Skeletal muscle tissue (tissue), 4 donors: Measurements from ENCODE around the gene TMEM181. TPM values are rescaled to one million over a fixed set of nuclear protein-coding genes. Genes with fewer than 3 reads are reported as not detected.

Source experiments
- H3K27ac ChIP-seq: one replicate; pipeline ENCODE4 v1.7.0; 2013; ENCODE audit warnings: mild to moderate bottlenecking, low read depth, low read length, inconsistent platforms
- H3K27me3 ChIP-seq, 3 donors: one replicate each; pipeline ENCODE4 v1.7.0; 2013; ENCODE audit warnings: low read length in 3 of 3; ENCODE audit not compliant: control insufficient read depth in 3 of 3, insufficient read depth in 3 of 3
- H3K36me3 ChIP-seq, 3 donors: one replicate each; pipeline ENCODE4 v1.7.0; 2013; ENCODE audit warnings: low read length in 3 of 3; ENCODE audit not compliant: control insufficient read depth in 3 of 3, insufficient read depth in 3 of 3
- H3K4me1 ChIP-seq, 3 donors: one replicate each; pipeline ENCODE4 v1.7.0; 2013; ENCODE audit warnings: low read length in 3 of 3, mild to moderate bottlenecking in 3 of 3; ENCODE audit not compliant: control insufficient read depth in 3 of 3, insufficient read depth in 3 of 3
- H3K4me3 ChIP-seq, 3 donors: one replicate each; pipeline ENCODE4 v1.7.0; 2013; ENCODE audit warnings: low read length in 3 of 3
- H3K9ac ChIP-seq, 3 donors: one replicate each; pipeline ENCODE4 v1.7.0; 2013; ENCODE audit warnings: low read length in 3 of 3, mild to moderate bottlenecking in 3 of 3, moderate library complexity in 2 of 3, low read depth in 1 of 3
- H3K9me3 ChIP-seq, 3 donors: one replicate each; pipeline ENCODE4 v1.7.0; 2013; ENCODE audit warnings: low read length in 3 of 3; ENCODE audit not compliant: control insufficient read depth in 3 of 3
- total RNA-seq: library from RNA; depleted of rRNA; stranded (reverse); fragments of >200 nt; gene quantifications from one replicate; pipeline ENCODE4 v1.2.3, GENCODE V29; 2014
- donor health status: Osteomylitis.

Gene TMEM181
- total RNA-seq, 1 donor from 2014 or later = 17.2 TPM

DNA sequence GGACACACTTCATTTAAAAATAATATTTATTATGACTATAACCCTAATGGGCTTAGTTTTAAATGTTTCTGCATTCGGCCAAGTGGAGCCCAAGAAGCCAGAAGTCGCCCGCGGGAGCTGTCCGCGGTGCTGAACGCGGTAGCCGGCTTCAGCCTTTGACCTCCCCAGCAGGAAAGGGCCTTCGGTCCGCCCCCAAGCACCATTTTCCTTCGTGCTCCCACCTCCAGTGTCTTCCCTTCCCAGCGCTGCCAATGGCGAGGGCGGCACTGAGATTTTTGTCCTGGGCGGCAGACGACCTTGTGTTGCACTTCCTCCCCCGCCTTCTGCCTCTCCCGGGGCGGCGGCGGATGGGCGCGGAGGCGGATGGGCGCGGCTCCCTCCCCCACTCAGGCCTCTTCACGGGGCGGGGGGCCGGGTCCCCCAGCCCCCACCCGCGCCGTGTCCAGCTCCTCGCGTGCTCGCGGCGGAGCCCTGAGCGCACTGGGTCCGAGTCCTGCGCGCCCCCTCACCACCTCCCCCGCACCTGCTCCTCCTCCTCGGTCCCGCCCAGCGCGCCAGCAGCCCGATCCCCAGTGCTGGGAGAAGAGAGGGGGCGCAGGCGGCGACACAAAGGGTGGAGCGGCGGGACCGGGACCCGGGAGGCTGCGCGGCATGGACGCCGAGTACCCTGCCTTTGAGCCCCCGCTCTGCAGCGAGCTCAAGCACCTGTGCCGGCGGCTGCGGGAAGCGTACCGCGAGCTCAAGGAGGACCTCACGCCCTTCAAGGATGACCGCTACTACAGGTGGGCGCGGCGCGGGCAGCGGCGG is 23.6 kb upstream of the TMEM181 start:
- no peak overlapping the region for H3K9ac ChIP-seq
- peak overlapping the region; percentile 38 to 73 (median 53) for H3K4me3 ChIP-seq
- peaks cover 0 to 2% (median 0%) of the 10 kb centered on the region in 3 donors for H3K9me3 ChIP-seq
- no peak overlapping the region for H3K27ac ChIP-seq
- H3K36me3 ChIP-seq = no peaks in the 10 kb centered on the region
- H3K4me1 ChIP-seq = peaks cover 0 to 4% (median 0%) of the 10 kb centered on the region in 3 donors
- H3K27me3 ChIP-seq = peaks cover 9 to 21% (median 16%) of the 10 kb centered on the region in 3 donors

DNA sequence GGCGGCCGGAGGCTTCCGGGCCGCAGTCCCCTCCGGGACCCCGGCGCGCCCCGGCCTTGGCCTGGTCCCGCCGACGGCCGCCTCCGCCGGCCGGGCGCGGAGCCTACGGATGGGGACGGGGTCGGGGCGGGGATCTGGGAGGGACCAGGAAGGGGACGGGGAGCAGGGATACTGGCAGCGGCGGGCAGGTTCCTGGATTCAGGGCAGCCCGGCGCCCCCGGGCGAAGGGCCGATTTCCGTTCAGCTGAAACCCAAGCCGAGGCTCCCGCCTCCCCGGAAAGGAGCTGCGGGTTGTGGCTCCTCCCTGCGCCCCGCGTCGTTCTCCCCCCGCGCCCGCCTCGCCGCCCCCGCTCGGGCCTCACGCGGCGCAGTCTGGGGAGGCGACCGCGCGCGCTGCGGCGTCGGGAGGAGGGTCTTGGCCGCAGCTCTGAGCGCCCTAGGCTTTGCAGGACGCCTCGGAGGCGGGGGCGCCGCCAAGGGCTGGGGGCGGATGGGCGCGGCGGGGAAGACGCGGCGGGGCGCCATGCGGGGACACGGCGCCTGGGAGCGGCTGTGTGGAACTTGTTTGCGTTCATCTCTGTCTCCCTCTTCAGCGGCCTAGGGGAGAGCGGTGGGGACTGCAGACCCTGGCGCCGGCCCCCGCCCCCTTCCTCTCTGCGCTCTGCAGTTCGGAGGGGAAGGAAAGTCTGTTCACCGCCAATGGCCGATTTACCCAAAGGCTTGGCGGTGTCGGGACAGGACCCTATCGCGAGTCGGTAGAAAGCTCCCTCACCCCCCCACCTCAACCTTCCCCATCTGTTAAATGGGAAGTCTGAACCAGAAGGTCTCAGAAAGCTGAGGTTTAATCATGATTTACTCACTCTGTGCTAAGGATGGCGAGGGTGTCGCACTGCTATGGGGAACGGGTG is 22.7 kb upstream of the TMEM181 start:
- Histone ChIP-seq H3K4me1 (peaks cover 0 to 4% (median 0%) of the 10 kb centered on the region in 3 donors), H3K27me3 (peaks cover 7 to 21% (median 16%) of the 10 kb centered on the region in 3 donors), H3K4me3 (peak overlapping the region in 2 of 3 donors; percentile 40 to 73), H3K9ac (no peak overlapping the region), H3K27ac (no peak overlapping the region), H3K9me3 (no peaks in the 10 kb centered on the region), H3K36me3 (no peaks in the 10 kb centered on the region)

- Histone ChIP-seq H3K36me3 (no peaks in the 10 kb centered on the region), H3K27ac (no peak overlapping the region), H3K9me3 (no peaks in the 10 kb centered on the region), H3K9ac (no peak overlapping the region), H3K4me1 (peaks cover 0 to 4% (median 0%) of the 10 kb centered on the region in 3 donors), H3K4me3 (no peak overlapping the region), H3K27me3 (peaks cover 7 to 24% (median 16%) of the 10 kb centered on the region in 3 donors)
These were observed 21.1 kb upstream of the TMEM181 start for GRCh38 chr6:158538741-158539140.

DNA sequence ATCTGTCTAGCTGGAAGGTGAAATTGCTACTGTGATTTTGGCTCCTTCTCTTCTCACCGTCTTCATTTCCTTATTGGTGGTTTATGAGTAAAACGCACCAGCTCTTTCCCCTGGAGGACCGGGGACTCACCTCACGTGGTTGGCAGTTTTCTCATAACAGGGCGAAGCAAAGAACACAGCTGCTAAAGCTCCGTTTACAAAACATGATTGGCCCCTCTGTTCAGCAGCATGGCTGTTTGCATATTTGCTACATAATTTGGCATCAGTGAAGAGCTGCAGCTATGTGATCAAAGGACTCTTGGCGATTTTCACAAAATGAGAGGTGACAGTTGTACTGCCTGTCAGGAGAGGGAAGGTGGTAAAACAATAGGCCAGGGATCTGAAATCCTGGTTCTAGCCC is 20.5 kb upstream of the TMEM181 start:
- Histone ChIP-seq H3K4me1 (peaks cover 0 to 4% (median 0%) of the 10 kb centered on the region in 3 donors), H3K36me3 (no peaks in the 10 kb centered on the region), H3K9ac (no peak overlapping the region), H3K27me3 (peaks cover 7 to 28% (median 16%) of the 10 kb centered on the region in 3 donors), H3K4me3 (no peak overlapping the region), H3K27ac (no peak overlapping the region), H3K9me3 (no peaks in the 10 kb centered on the region)

- Histone ChIP-seq H3K27me3 (peaks cover 7 to 30% (median 17%) of the 10 kb centered on the region in 3 donors), H3K9ac (no peak overlapping the region), H3K27ac (no peak overlapping the region), H3K9me3 (no peaks in the 10 kb centered on the region), H3K4me3 (no peak overlapping the region), H3K36me3 (no peaks in the 10 kb centered on the region), H3K4me1 (peaks cover 0 to 4% (median 0%) of the 10 kb centered on the region in 3 donors)
These were observed 20.0 kb upstream of the TMEM181 start for GRCh38 chr6:158539881-158540280.

GRCh38 chr6:158543606-158544185 is 16.2 kb upstream of the TMEM181 start:
- Histone ChIP-seq H3K9me3 (no peaks in the 10 kb centered on the region), H3K4me1 (no peaks in the 10 kb centered on the region), H3K27ac (no peak overlapping the region), H3K36me3 (no peaks in the 10 kb centered on the region), H3K4me3 (no peak overlapping the region), H3K27me3 (peaks cover 0 to 9% (median 3%) of the 10 kb centered on the region in 3 donors), H3K9ac (no peak overlapping the region)

DNA sequence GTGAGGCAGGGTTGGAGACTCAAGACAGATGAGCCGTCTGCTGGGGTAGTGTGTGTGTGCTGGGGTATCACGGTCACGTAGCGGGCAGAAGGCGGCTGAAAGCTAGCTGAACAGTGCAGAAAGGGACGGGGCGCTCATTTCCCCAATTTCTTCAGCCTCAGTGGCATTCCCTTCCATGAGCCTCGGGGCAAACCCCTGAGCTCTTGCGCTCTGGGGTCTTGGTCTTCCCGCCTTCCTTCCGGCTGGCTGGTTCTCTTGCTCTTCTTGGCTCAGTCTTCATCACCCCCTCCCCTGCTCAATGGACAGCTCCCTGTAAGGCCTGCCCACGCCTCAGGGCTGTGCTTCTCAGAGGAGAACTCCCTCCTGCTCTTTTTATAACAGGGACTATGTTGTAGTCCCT is 15.5 kb upstream of the TMEM181 start:
- no peak overlapping the region for H3K9ac ChIP-seq
- H3K27me3 ChIP-seq = peaks cover 0 to 9% (median 3%) of the 10 kb centered on the region in 3 donors
- H3K36me3 ChIP-seq = no peaks in the 10 kb centered on the region
- H3K4me3 ChIP-seq = no peak overlapping the region
- no peak overlapping the region for H3K27ac ChIP-seq
- no peaks in the 10 kb centered on the region for H3K4me1 ChIP-seq
- H3K9me3 ChIP-seq = no peaks in the 10 kb centered on the region

GRCh38 chr6:158545043-158545966 is 14.6 kb upstream of the TMEM181 start:
- Histone ChIP-seq H3K9me3 (no peaks in the 10 kb centered on the region), H3K4me3 (no peak overlapping the region), H3K9ac (no peak overlapping the region), H3K4me1 (no peaks in the 10 kb centered on the region), H3K27me3 (peaks cover 0 to 9% (median 3%) of the 10 kb centered on the region in 3 donors), H3K27ac (no peak overlapping the region), H3K36me3 (no peaks in the 10 kb centered on the region)
